Peyer's patch (tissue), 4 donors: ENCODE data around the gene CFAP61. TPM values are rescaled to one million over a fixed set of nuclear protein-coding genes. Genes with fewer than 3 reads are reported as not detected.

Experiments used
- DNase-seq, 3 donors: peaks; one replicate each; pipeline ENCODE4 v3.0.0-alpha.2; 2017 to 2019
- H3K27ac ChIP-seq, 4 donors: fragments of 200-600 bp; sonication (generic); one replicate each; pipeline ENCODE4 v1.5.1; 2016 to 2019
- H3K27me3 ChIP-seq, 2 donors: fragments of 200-600 bp; sonication (generic); one replicate each; pipeline ENCODE4 v1.5.1; 2019
- H3K36me3 ChIP-seq, 3 donors: fragments of 200-600 bp; sonication (generic); one replicate each; pipeline ENCODE4 v1.5.1; 2016 to 2019
- H3K4me1 ChIP-seq, 4 donors: fragments of 200-600 bp; sonication (generic); one replicate each; pipeline ENCODE4 v1.5.1; 2016 to 2019
- H3K4me3 ChIP-seq, 4 donors: fragments of 200-600 bp; sonication (generic); 1 replicate in 3 of 4; 2 replicates in 1 of 4; pipeline ENCODE4 v1.5.1; 2016 to 2019; ENCODE audit warnings: mild to moderate bottlenecking in 1 of 4
- H3K9me3 ChIP-seq, 4 donors: fragments of 200-600 bp; sonication (generic); one replicate each; pipeline ENCODE4 v1.5.1; 2016 to 2019; ENCODE audit warnings: mild to moderate bottlenecking in 1 of 4
- CTCF ChIP-seq, 6 experiments: fragments of 450-650 bp in 4 of 6; fragments of 200-600 bp in 2 of 6; sonication (generic) in 1 of 6; IDR thresholded peaks; one replicate each; pipeline ENCODE4 v1.5.1; 2017 to 2019; ENCODE audit warnings: antibody characterized with exemption in 6 of 6, mild to moderate bottlenecking in 3 of 6, moderate library complexity in 1 of 6
- POLR2A ChIP-seq, 2 donors: fragments of 450-650 bp; IDR thresholded peaks; one replicate each; pipeline ENCODE4 v1.5.1; 2017; ENCODE audit warnings: antibody characterized with exemption in 2 of 2, mild to moderate bottlenecking in 2 of 2, moderate library complexity in 2 of 2
- total RNA-seq, 4 donors: library from RNA; depleted of rRNA; stranded (reverse); fragments of >200 nt; gene quantifications; one replicate each; pipeline ENCODE4 v1.1.0, GENCODE V29; 2016

The CFAP61 gene
- total RNA-seq, 4 donors from 2014 or later = not detected

GRCh38 chr20:20024942-20025341 lies 27.4 kb upstream of the CFAP61 start:
- no peak for DNase-seq
- no peaks in the 10 kb centered on the region for H3K9me3 ChIP-seq
- H3K36me3 ChIP-seq = peaks cover 0 to 55% (median 0%) of the 10 kb centered on the region in 3 donors
- TF ChIP-seq POLR2A (IDR thresholded peaks at IDR 0.05) = no peak
- TF ChIP-seq CTCF (IDR thresholded peaks at IDR 0.05) = no peak
- H3K4me3 ChIP-seq = no peak overlapping the region
- no peak overlapping the region for H3K27ac ChIP-seq
- H3K4me1 ChIP-seq = peaks cover 0 to 6% (median 0%) of the 10 kb centered on the region in 4 donors
- no peaks in the 10 kb centered on the region for H3K27me3 ChIP-seq

DNA sequence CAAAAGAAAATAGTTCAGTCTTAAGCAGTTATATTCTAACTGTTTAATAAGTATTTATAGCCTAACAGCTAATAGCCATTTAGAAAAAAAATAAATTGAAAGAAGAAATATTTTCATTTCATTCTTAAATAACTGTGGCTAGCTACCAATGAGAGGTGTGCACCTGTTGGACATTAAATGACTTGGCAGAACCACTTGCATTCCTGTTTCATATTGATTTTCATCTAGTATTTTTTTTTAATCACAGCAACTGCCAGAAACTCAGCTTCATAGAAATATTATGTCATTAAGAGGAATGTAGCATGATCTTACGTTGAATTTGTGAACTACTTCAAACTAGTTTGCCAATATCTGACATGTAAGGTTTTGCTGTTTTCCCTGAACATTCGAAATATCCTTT lies 25.0 kb upstream of the CFAP61 start:
- Histone ChIP-seq H3K27me3 (no peaks in the 10 kb centered on the region), H3K9me3 (no peaks in the 10 kb centered on the region), H3K27ac (no peak overlapping the region), H3K4me1 (no peaks in the 10 kb centered on the region), H3K4me3 (no peak overlapping the region), H3K36me3 (peaks cover 0 to 63% (median 0%) of the 10 kb centered on the region in 3 donors)
- no peak for DNase-seq
- TF ChIP-seq POLR2A (IDR thresholded peaks at IDR 0.05) (no peak), CTCF (IDR thresholded peaks at IDR 0.05) (no peak)

DNA sequence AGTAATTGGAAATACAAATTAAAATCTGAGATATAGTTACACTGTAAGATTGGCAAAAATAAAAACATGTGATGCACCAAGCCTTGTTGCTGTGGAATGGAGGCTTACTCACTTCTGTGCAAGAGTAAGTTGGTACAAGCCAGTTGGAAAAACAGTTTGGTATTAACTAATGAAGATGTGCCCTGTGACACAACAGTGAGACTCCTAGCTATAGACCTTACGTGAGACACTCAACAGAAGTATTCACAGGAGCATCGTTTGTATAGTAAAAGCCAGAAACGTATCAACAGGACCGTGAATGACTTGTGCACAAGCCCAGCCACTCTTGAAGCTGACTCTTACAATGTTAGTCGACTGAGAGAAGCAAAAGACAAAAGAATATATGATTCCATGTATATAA lies 20.5 kb upstream of the CFAP61 start:
- Histone ChIP-seq H3K9me3 (no peaks in the 10 kb centered on the region), H3K4me1 (no peaks in the 10 kb centered on the region), H3K36me3 (peaks cover 0 to 84% (median 0%) of the 10 kb centered on the region in 3 donors), H3K4me3 (no peak overlapping the region), H3K27me3 (no peaks in the 10 kb centered on the region), H3K27ac (no peak overlapping the region)
- TF ChIP-seq CTCF (IDR thresholded peaks at IDR 0.05) = no peak
- no peak for TF ChIP-seq POLR2A (IDR thresholded peaks at IDR 0.05)
- no peak for DNase-seq

GRCh38 chr20:20034486-20034885 lies 17.8 kb upstream of the CFAP61 start:
- Histone ChIP-seq H3K9me3 (no peaks in the 10 kb centered on the region), H3K4me1 (no peaks in the 10 kb centered on the region), H3K27ac (no peak overlapping the region), H3K36me3 (peaks cover 0 to 84% (median 0%) of the 10 kb centered on the region in 3 donors), H3K27me3 (no peaks in the 10 kb centered on the region), H3K4me3 (no peak overlapping the region)
- no peak for DNase-seq
- TF ChIP-seq CTCF (IDR thresholded peaks at IDR 0.05) = no peak
- TF ChIP-seq POLR2A (IDR thresholded peaks at IDR 0.05) = no peak

DNA sequence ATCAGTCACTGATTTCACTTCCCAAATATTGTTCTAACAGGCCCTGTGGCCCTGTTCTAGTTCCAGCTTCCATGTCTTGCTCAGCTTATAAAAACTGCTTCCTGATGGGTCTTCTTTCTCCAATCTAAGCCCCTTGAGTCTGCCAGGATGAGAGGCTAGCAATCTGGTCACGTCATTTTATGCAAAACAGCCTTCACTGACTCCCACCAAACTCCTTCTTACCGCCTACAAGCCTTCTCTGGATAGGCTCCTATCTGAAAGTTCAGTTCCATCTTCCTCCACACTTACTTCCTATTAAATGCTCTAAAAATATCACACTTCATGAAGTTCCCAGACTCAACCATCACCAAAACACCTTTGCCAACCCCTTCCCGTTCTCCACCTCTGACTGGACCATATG lies 15.6 kb upstream of the CFAP61 start:
- DNase-seq = no peak
- Histone ChIP-seq H3K4me1 (no peaks in the 10 kb centered on the region), H3K9me3 (no peaks in the 10 kb centered on the region), H3K36me3 (peaks cover 0 to 97% (median 0%) of the 10 kb centered on the region in 3 donors), H3K4me3 (no peak overlapping the region), H3K27me3 (no peaks in the 10 kb centered on the region), H3K27ac (no peak overlapping the region)
- TF ChIP-seq POLR2A (IDR thresholded peaks at IDR 0.05) (no peak), CTCF (IDR thresholded peaks at IDR 0.05) (no peak)

DNA sequence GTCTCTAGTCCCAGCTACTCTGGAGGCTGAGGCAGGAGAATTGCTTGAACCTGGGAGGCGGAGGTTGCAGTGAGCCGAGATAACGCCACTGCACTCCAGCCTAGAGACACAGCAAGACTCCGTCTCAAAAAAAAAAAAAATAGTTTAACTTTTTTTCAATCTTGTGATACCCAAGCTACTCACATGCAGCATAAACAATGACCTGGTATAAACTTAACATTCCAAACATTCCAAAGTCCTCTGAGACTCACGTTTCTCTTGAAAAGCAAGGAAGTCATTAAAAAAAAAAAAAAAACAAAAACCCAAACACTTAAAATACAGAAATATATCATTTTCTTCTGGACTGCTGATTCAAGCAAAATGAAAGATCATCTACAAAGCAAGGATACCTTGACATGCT lies 14.4 kb upstream of the CFAP61 start:
- H3K36me3 ChIP-seq = peaks cover 0 to 100% (median 0%) of the 10 kb centered on the region in 3 donors
- no peaks in the 10 kb centered on the region for H3K9me3 ChIP-seq

More for the DNA sequence above, 14.4 kb upstream of the CFAP61 start:
- DNase-seq = no peak
- Histone ChIP-seq H3K4me3 (no peak overlapping the region), H3K27me3 (no peaks in the 10 kb centered on the region), H3K4me1 (no peaks in the 10 kb centered on the region), H3K27ac (no peak overlapping the region)
- no peak for TF ChIP-seq CTCF (IDR thresholded peaks at IDR 0.05)
- TF ChIP-seq POLR2A (IDR thresholded peaks at IDR 0.05) = no peak
